ENCODE data around the gene UBIAD1.

- TF ChIP-seq POLR2AphosphoS5 (IDR thresholded peaks at IDR 0.05; ENCODE audit: low read depth, low read length), result no peak
- TF ChIP-seq REST (IDR thresholded peaks at IDR 0.05; ENCODE audit: insufficient read depth in 1 of 2, low read depth in 2 of 2, low read length in 2 of 2), result no peak
- TF ChIP-seq SIN3A (IDR thresholded peaks at IDR 0.05; ENCODE audit: borderline replicate concordance, insufficient read depth, low read length), result no peak
Observed at GRCh38 chr1:11245248-11245647, 27.8 kb upstream of the UBIAD1 start.
